ENCODE data around the gene GAK. TPM values are rescaled to one million over a fixed set of nuclear protein-coding genes. Genes with fewer than 3 reads are reported as not detected.

GAK gene
- total RNA-seq, 2 donors from 2014 or later, result 104 to 121 TPM

DNA sequence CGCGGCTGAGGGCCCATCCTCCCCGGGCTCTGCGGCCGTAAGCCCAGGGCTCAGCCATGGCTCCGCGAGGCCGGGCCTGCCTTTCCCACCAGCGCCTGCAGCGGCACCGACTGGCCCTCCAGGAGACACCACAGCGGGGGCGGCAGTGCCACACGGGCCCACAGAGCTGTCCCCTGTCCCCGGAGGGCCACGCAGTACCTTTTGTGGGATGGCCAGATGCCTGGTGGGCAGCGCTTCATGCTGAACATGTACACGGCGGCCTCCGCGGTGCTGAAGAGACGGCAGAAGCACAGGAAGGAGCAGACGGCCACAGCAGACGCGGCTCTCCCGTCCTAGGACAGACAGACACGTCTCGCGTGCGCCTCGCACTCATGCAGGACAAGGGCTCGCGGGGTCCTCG, 50.4 kb downstream of the GAK start:
- Mint-ChIP-seq H3K4me1 (no peaks in the 10 kb centered on the region), H3K27me3 (ENCODE audit: insufficient read depth) (no peaks in the 10 kb centered on the region), H3K9me3 (no peaks in the 10 kb centered on the region), H3K36me3 (ENCODE audit: low read depth) (peaks cover 50% of the 10 kb centered on the region), H3K27ac (no peak overlapping the region), H3K4me3 (no peak overlapping the region)
- WGBS, 2 experiments (ENCODE audit: insufficient coverage in 1 of 2, insufficient read length in 1 of 2), result 95 to 100% methylated on average over 23 to 34 of the region's 34 CpGs
- H3K4me1 ChIP-seq (ENCODE audit: control insufficient read depth, insufficient read depth, low read length), result no peaks in the 10 kb centered on the region
- no peak overlapping the region for H3K9ac ChIP-seq (ENCODE audit: extremely low read depth, low read length, poor library complexity, severe bottlenecking)
- H3K4me3 ChIP-seq (ENCODE audit: low read length), result no peak overlapping the region
- TF ChIP-seq, protein P1, sequence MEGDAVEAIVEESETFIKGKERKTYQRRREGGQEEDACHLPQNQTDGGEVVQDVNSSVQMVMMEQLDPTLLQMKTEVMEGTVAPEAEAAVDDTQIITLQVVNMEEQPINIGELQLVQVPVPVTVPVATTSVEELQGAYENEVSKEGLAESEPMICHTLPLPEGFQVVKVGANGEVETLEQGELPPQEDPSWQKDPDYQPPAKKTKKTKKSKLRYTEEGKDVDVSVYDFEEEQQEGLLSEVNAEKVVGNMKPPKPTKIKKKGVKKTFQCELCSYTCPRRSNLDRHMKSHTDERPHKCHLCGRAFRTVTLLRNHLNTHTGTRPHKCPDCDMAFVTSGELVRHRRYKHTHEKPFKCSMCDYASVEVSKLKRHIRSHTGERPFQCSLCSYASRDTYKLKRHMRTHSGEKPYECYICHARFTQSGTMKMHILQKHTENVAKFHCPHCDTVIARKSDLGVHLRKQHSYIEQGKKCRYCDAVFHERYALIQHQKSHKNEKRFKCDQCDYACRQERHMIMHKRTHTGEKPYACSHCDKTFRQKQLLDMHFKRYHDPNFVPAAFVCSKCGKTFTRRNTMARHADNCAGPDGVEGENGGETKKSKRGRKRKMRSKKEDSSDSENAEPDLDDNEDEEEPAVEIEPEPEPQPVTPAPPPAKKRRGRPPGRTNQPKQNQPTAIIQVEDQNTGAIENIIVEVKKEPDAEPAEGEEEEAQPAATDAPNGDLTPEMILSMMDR (conservative IDR thresholded peaks at IDR 0.05), result no peak
- no peaks in the 10 kb centered on the region for H3K9me3 ChIP-seq (ENCODE audit: control insufficient read depth, low read length)
- H3K27ac ChIP-seq (ENCODE audit: low read depth, low read length), result no peak overlapping the region
- H3K36me3 ChIP-seq (ENCODE audit: control insufficient read depth, insufficient read depth, low read length), result peaks cover 34% of the 10 kb centered on the region
- no peaks in the 10 kb centered on the region for H3K27me3 ChIP-seq (ENCODE audit: control insufficient read depth, insufficient read depth, low read length, poor library complexity, severe bottlenecking)
- DNase-seq, result no peak

DNA sequence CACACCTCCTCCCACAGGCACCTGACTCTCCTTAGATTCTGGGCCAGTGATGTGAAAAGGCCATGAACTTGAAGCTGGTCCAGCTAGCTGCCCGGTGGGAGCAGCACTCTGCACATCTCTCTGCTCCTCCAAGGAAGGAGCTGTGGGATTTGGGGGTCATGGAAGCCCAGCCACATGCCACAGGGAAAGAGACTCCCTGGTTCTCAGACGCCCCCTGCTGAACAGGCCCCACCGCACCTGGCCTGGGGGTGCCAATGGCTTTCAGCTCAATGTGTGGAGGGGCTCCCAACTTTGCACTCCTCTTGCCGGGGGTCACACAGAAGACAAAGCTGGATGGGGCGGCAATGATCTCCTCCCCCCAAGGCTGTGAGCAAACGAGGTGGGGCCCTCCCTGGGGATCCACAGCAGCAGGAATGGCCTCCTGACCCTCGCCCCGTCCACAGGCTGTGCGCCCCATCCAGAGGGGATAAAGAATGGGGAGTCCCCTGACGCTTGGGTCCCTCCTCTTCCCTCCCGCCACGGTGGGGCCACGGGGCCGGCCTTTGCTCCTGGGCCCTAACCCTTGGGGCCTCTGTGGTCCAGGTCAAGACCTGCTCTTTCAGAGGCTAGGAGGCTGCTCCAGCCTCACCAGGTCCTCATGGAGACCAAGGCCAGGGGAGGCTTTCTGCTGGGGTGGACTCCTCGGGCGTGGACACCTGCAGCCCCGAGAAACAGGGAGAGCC, 51.3 kb downstream of the GAK start:
- Mint-ChIP-seq H3K4me3 (no peak overlapping the region), H3K27me3 (ENCODE audit: insufficient read depth) (no peaks in the 10 kb centered on the region), H3K9me3 (no peaks in the 10 kb centered on the region), H3K27ac (no peak overlapping the region), H3K4me1 (no peaks in the 10 kb centered on the region), H3K36me3 (ENCODE audit: low read depth) (peaks cover 48% of the 10 kb centered on the region)
- Histone ChIP-seq H3K27me3 (ENCODE audit: control insufficient read depth, insufficient read depth, low read length, poor library complexity, severe bottlenecking) (no peaks in the 10 kb centered on the region), H3K36me3 (ENCODE audit: control insufficient read depth, insufficient read depth, low read length) (peaks cover 37% of the 10 kb centered on the region), H3K4me3 (ENCODE audit: low read length) (no peak overlapping the region), H3K4me1 (ENCODE audit: control insufficient read depth, insufficient read depth, low read length) (no peaks in the 10 kb centered on the region), H3K9ac (ENCODE audit: extremely low read depth, low read length, poor library complexity, severe bottlenecking) (no peak overlapping the region), H3K9me3 (ENCODE audit: control insufficient read depth, low read length) (no peaks in the 10 kb centered on the region), H3K27ac (ENCODE audit: low read depth, low read length) (no peak overlapping the region)
- DNase-seq, result no peak
- TF ChIP-seq, protein P1 (conservative IDR thresholded peaks at IDR 0.05), result peak; percentile 25
- WGBS, 2 experiments (ENCODE audit: insufficient coverage in 1 of 2, insufficient read length in 1 of 2), result 76 to 84% methylated on average over 4 to 17 of the region's 17 CpGs

DNA sequence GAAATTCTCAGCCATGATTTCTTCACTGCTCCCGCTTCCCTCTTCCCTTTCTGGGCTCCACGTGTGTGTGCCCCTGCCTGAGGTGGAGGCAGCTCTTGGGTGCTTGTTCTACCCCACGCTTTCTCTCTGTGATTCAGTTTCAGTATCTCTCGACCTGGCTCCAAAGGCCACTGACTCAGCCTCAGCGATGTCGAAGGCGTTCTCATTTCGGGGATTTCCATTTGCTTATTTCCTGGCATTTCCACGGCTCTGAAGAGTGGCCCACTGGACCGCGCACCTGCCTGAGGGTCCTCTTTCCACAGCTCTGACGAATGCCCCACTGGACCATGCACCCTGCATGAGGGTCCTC, 52.4 kb downstream of the GAK start:
- 96 to 98% methylated on average over 12 of the region's 12 CpGs for WGBS, 2 experiments (ENCODE audit: insufficient coverage in 1 of 2, insufficient read length in 1 of 2)
- Mint-ChIP-seq H3K9me3 (no peaks in the 10 kb centered on the region), H3K36me3 (ENCODE audit: low read depth) (peaks cover 53% of the 10 kb centered on the region), H3K4me1 (no peaks in the 10 kb centered on the region), H3K27ac (no peak overlapping the region), H3K4me3 (no peak overlapping the region), H3K27me3 (ENCODE audit: insufficient read depth) (no peaks in the 10 kb centered on the region)
- no peaks in the 10 kb centered on the region for H3K9me3 ChIP-seq (ENCODE audit: control insufficient read depth, low read length)
- DNase-seq, result no peak
- TF ChIP-seq, protein P1 (conservative IDR thresholded peaks at IDR 0.05), result no peak
- H3K36me3 ChIP-seq (ENCODE audit: control insufficient read depth, insufficient read depth, low read length), result peaks cover 37% of the 10 kb centered on the region
- no peaks in the 10 kb centered on the region for H3K27me3 ChIP-seq (ENCODE audit: control insufficient read depth, insufficient read depth, low read length, poor library complexity, severe bottlenecking)
- H3K9ac ChIP-seq (ENCODE audit: extremely low read depth, low read length, poor library complexity, severe bottlenecking), result no peak overlapping the region
- H3K27ac ChIP-seq (ENCODE audit: low read depth, low read length), result no peak overlapping the region
- H3K4me1 ChIP-seq (ENCODE audit: control insufficient read depth, insufficient read depth, low read length), result no peaks in the 10 kb centered on the region
- no peak overlapping the region for H3K4me3 ChIP-seq (ENCODE audit: low read length)
